Natural killer cell (primary cell): Measurements from ENCODE around the gene ACR. TPM values are rescaled to one million over a fixed set of nuclear protein-coding genes. Genes with fewer than 3 reads are reported as not detected.
A peak's percentile ranks its signal among the peaks of the same experiment; 100 is the strongest.

Experiments used
- ATAC-seq, 3 donors: fragments of 150-1000 bp in 2 of 3; fragments of 200-7000 bp in 1 of 3; cut with Tn5 transposase; 1 replicate in 1 of 3; 2 replicates in 2 of 3; pipeline ENCODE4 v1.10.0; 2021; ENCODE audit warnings: mild to moderate bottlenecking in 2 of 3, moderate library complexity in 2 of 3
- DNase-seq, 2 donors: peaks; one replicate each; pipeline versions ENCODE4 v3.0.0 to v3.0.0-alpha.2; 2013 to 2021; ENCODE audit warnings: mixed read lengths in 1 of 2
- H3K27ac ChIP-seq: one replicate; pipeline ENCODE4 v1.5.1; 2013; ENCODE audit warnings: mild to moderate bottlenecking, low read length
- H3K27me3 ChIP-seq: one replicate; pipeline ENCODE4 v1.6.1; 2013; ENCODE audit warnings: low read length; ENCODE audit not compliant: control insufficient read depth, insufficient read depth
- H3K36me3 ChIP-seq: one replicate; pipeline ENCODE4 v1.6.1; 2013; ENCODE audit warnings: low read length; ENCODE audit not compliant: control insufficient read depth, insufficient read depth
- H3K4me1 ChIP-seq: one replicate; pipeline ENCODE4 v1.6.1; 2013; ENCODE audit warnings: low read length; ENCODE audit not compliant: control insufficient read depth, insufficient read depth
- H3K4me3 ChIP-seq: one replicate; pipeline ENCODE4 v1.5.1; 2013; ENCODE audit warnings: low read length
- H3K9me3 ChIP-seq: one replicate; pipeline ENCODE4 v1.6.1; 2013; ENCODE audit warnings: low read length; ENCODE audit not compliant: control insufficient read depth, insufficient read depth
- H3K27ac Mint-ChIP-seq, 2 donors: one replicate each; pipeline ENCODE4 v1.8.0; 2022; ENCODE audit warnings: mild to moderate bottlenecking in 2 of 2, mixed read lengths in 2 of 2, moderate library complexity in 1 of 2
- H3K27me3 Mint-ChIP-seq, 2 donors: one replicate each; pipeline ENCODE4 v1.8.0; 2022; ENCODE audit warnings: low read depth in 2 of 2, mixed read lengths in 2 of 2
- H3K36me3 Mint-ChIP-seq: one replicate; pipeline ENCODE4 v1.8.0; 2022; ENCODE audit warnings: mixed read lengths
- H3K4me1 Mint-ChIP-seq, 2 donors: one replicate each; pipeline ENCODE4 v1.8.0; 2022; ENCODE audit warnings: mixed read lengths in 2 of 2
- H3K4me3 Mint-ChIP-seq: one replicate; pipeline ENCODE4 v1.8.0; 2022; ENCODE audit warnings: mild to moderate bottlenecking, moderate library complexity, mixed read lengths
- H3K9me3 Mint-ChIP-seq, 2 donors: one replicate each; pipeline ENCODE4 v1.8.0; 2022; ENCODE audit warnings: mixed read lengths in 2 of 2
- WGBS: methylation state at CpG from one replicate; pipeline ENCODE4 v1.1.7; 2013; ENCODE audit warnings: missing lambda C conversion rate; ENCODE audit not compliant: insufficient coverage; 5-methylcytosine and 5-hydroxymethylcytosine counted together
- intact Hi-C: fragments of 100-400 bp; cut with micrococcal nuclease; formaldehyde crosslinking; loops from one replicate; pipeline ENCODE4 v1.14.2; 2022
- total RNA-seq, 4 donors: library from RNA; stranded (reverse); fragments of 120-200 nt in 1 of 4; gene quantifications; one replicate each; pipeline versions ENCODE4 v1.2.3 to v1.2.4, GENCODE V29; 2013 to 2022
- TF ChIP-seq, protein P1 (sequence below): fragments of 200-600 bp; IDR thresholded peaks from one replicate; pipeline ENCODE4 v1.8.0; 2022; ENCODE audit warnings: antibody characterized with exemption

ACR gene
- total RNA-seq, 3 donors from 2014 or later (not counting 1 experiment from before 2014, with no cell fraction given): not detected

DNA sequence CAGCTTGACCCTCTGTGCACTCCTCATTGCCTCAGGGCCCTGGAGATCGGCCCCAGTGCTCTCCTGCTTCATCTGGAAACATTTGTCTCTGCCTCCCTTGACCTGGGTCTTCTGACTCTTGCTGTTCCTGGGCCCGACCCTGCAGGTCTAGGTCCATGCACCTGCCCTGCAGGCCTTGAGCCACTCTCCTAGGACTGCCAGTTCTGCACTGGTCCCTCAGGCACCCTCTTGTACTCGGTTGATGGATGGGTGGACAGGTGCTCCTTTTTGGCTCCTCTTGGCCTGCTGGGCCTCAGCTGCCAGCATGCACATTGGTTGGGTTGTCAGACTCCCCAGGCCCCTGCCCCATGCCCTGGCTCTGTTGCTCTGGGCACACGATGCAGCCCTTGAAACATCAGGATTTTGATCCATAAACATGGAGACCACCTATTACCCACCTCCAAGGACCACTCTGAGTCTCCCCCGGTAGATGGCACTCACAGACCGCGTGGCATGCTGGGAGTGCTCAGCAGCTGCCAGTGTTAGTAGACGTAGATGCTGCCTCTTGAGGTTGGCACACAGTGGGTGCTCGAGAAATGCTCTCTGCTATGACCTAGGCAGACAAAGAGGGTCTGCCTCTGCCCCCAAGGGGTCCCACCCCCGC, 20.2 kb upstream of the ACR start:
- no peaks in the 10 kb centered on the region for H3K4me1 ChIP-seq
- TF ChIP-seq, protein P1, sequence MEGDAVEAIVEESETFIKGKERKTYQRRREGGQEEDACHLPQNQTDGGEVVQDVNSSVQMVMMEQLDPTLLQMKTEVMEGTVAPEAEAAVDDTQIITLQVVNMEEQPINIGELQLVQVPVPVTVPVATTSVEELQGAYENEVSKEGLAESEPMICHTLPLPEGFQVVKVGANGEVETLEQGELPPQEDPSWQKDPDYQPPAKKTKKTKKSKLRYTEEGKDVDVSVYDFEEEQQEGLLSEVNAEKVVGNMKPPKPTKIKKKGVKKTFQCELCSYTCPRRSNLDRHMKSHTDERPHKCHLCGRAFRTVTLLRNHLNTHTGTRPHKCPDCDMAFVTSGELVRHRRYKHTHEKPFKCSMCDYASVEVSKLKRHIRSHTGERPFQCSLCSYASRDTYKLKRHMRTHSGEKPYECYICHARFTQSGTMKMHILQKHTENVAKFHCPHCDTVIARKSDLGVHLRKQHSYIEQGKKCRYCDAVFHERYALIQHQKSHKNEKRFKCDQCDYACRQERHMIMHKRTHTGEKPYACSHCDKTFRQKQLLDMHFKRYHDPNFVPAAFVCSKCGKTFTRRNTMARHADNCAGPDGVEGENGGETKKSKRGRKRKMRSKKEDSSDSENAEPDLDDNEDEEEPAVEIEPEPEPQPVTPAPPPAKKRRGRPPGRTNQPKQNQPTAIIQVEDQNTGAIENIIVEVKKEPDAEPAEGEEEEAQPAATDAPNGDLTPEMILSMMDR: no peak
- H3K9me3 ChIP-seq: no peaks in the 10 kb centered on the region
- Mint-ChIP-seq H3K9me3 (no peaks in the 10 kb centered on the region), H3K4me3 (no peak overlapping the region), H3K4me1 (no peaks in the 10 kb centered on the region), H3K27ac (no peak overlapping the region), H3K27me3 (no peaks in the 10 kb centered on the region), H3K36me3 (no peaks in the 10 kb centered on the region)
- no peak for ATAC-seq
- 82% methylated on average over 10 of the region's 10 CpGs for WGBS
- no peak for DNase-seq
- no peaks in the 10 kb centered on the region for H3K27me3 ChIP-seq
- no peaks in the 10 kb centered on the region for H3K36me3 ChIP-seq
- no peak overlapping the region for H3K4me3 ChIP-seq
- intact Hi-C loops: no loop called here
- no peak overlapping the region for H3K27ac ChIP-seq

DNA sequence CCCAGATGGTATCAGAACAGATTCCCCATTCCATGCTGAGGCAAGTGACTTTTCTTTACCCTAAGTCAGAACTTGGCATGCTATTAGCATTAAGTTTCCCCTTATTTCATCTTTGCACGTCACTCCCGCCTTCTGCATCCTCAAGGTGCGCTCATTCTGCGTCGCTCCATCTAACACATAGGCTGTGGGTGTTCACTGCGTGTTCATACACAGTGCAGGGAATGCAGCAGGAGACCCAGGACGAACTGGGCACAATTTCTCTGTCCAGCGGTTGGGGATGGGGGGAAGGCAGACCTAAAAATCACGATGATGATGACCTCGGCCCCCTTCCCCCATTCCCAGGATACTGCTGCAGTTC, 19.7 kb upstream of the ACR start:
- Histone ChIP-seq H3K4me3 (no peak overlapping the region), H3K27me3 (no peaks in the 10 kb centered on the region), H3K9me3 (no peaks in the 10 kb centered on the region), H3K4me1 (no peaks in the 10 kb centered on the region), H3K27ac (no peak overlapping the region), H3K36me3 (no peaks in the 10 kb centered on the region)
- TF ChIP-seq, protein P1: no peak
- no peaks in the 10 kb centered on the region for H3K4me1 Mint-ChIP-seq
- H3K27me3 Mint-ChIP-seq: no peaks in the 10 kb centered on the region
- H3K27ac Mint-ChIP-seq: peak overlapping the region in 1 of 2 donors; percentile 42
- intact Hi-C loops: no loop called here
- WGBS: 93% methylated on average over 10 of the region's 10 CpGs
- ATAC-seq: no peak
- no peaks in the 10 kb centered on the region for H3K36me3 Mint-ChIP-seq
- no peak overlapping the region for H3K4me3 Mint-ChIP-seq
- H3K9me3 Mint-ChIP-seq: no peaks in the 10 kb centered on the region
- DNase-seq: no peak

DNA sequence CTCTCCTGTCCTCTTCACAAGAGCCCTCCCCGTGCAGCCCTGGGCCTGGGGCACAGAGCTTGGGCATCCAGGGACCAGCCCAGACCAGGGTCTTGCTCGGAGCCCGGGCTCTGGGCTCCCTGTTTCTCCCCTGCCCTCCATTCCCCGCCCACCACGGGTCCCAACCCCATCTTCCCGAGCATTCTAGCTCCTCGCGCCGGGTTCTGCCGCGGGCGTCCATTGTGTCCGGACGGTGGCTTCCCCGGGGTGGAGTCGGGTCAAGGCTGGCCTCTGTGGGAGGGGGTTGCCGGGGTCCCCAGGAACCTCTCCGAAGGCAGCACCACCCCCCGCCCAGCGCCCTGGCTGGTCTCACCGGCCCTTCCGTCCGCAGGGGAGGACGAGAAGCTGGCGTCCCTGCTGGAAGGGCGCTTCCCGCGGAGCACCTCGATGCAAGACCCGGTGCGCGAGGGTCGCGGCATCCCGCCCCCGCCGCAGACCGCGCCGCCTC, 18.1 kb upstream of the ACR start:
- DNase-seq (no peak), ATAC-seq (no peak)
- TF ChIP-seq, protein P1: no peak
- Histone ChIP-seq H3K9me3 (no peaks in the 10 kb centered on the region), H3K27me3 (no peaks in the 10 kb centered on the region), H3K36me3 (no peaks in the 10 kb centered on the region), H3K27ac (no peak overlapping the region), H3K4me1 (no peaks in the 10 kb centered on the region), H3K4me3 (no peak overlapping the region)
- Mint-ChIP-seq H3K27ac (no peak overlapping the region), H3K9me3 (no peaks in the 10 kb centered on the region), H3K36me3 (no peaks in the 10 kb centered on the region), H3K4me3 (no peak overlapping the region), H3K4me1 (no peaks in the 10 kb centered on the region), H3K27me3 (no peaks in the 10 kb centered on the region)
- intact Hi-C loops: no loop called here
- 96% methylated on average over 40 of the region's 40 CpGs for WGBS
